Activated CD4-positive, alpha-beta T cell treated with anti-CD3 and anti-CD28 coated beads for 24 hours (primary cell): ENCODE measurements around the gene ADM5.

Source experiments
- DNase-seq, 2 donors: peaks; one replicate each; pipeline ENCODE4 v3.0.0-alpha.2; 2020; ENCODE audit warnings: low read depth in 2 of 2

The ADM5 gene

GRCh38 chr19:49680421-49681351 lies 8.7 kb upstream of the ADM5 start:
- DNase-seq: peak; percentile 96 to 97

GRCh38 chr19:49681830-49682229 lies 7.6 kb upstream of the ADM5 start:
- DNase-seq: no peak

- DNase-seq: no peak
Measured at GRCh38 chr19:49682274-49682673, 7.1 kb upstream of the ADM5 start.

- DNase-seq: no peak
Measured at GRCh38 chr19:49683814-49684250, 5.6 kb upstream of the ADM5 start.

- no peak for DNase-seq
Measured at GRCh38 chr19:49684251-49684982, 5.0 kb upstream of the ADM5 start.

- DNase-seq: no peak
Measured at GRCh38 chr19:49684983-49685553, 4.3 kb upstream of the ADM5 start.

GRCh38 chr19:49685845-49686332 lies 3.5 kb upstream of the ADM5 start:
- no peak for DNase-seq

- DNase-seq: no peak
Measured at GRCh38 chr19:49686503-49687088, 2.8 kb upstream of the ADM5 start.

- no peak for DNase-seq
Measured at GRCh38 chr19:49687150-49687549, 2.2 kb upstream of the ADM5 start.

- no peak for DNase-seq
Measured at GRCh38 chr19:49687566-49688316, 1.7 kb upstream of the ADM5 start.

- no peak for DNase-seq
Measured at GRCh38 chr19:49688531-49689132, 762 bp upstream of the ADM5 start.

- DNase-seq: no peak
Measured at GRCh38 chr19:49690079-49690655, 773 bp downstream of the ADM5 start.

- DNase-seq: peak in 1 of 2 donors; percentile 58
Measured at GRCh38 chr19:49690656-49691242, 1.4 kb downstream of the ADM5 start, which contains the start of gene CPT1C. TSS of gene CPT1C (plus strand) at chr19:49691116. CDS start at chr19:49692253, 1,137 bp downstream.

- no peak for DNase-seq
Measured at GRCh38 chr19:49691243-49692146, 2.1 kb downstream of the ADM5 start.

GRCh38 chr19:49692147-49692506 lies 2.7 kb downstream of the ADM5 start:
- DNase-seq: no peak

- no peak for DNase-seq
Measured at GRCh38 chr19:49696115-49696514, 6.7 kb downstream of the ADM5 start.

- no peak for DNase-seq
Measured at GRCh38 chr19:49696865-49697264, 7.5 kb downstream of the ADM5 start.

GRCh38 chr19:49699364-49699763 lies 10.0 kb downstream of the ADM5 start:
- DNase-seq: no peak

- DNase-seq: no peak
Measured at GRCh38 chr19:49700563-49700962, 11.2 kb downstream of the ADM5 start.
